ENCODE data around the gene BLM. TPM values are rescaled to one million over a fixed set of nuclear protein-coding genes. Genes with fewer than 3 reads are reported as not detected.
"Not testable (repeated sequence)": the region's sequence is repeated elsewhere in the genome, so short reads cannot be mapped to it uniquely, and the experiment has no call there.

BLM gene
- total RNA-seq, 3 donors from 2014 or later = 0.33 to 7.4 (median 2.2) TPM

DNA sequence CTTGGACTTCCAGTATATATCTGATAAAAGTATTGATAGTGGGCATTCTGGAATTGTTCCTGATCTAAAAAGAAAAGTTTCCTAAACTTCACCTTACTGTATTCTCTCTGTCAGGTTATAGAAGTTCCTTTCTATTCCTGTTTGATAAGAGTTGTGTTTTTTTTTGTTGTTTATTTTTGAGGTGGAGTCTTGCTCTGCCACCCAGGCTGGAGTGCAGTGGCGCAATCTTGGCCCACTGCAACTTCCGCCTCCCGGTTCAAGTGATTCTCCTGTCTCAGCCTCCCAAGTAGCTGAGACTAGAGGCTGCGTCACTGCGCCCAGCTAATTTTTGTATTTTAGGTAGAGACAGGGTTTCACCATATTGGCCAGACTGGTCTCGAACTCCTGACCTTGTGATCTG lies 13.1 kb downstream of the BLM start:
- TF ChIP-seq, protein P1, sequence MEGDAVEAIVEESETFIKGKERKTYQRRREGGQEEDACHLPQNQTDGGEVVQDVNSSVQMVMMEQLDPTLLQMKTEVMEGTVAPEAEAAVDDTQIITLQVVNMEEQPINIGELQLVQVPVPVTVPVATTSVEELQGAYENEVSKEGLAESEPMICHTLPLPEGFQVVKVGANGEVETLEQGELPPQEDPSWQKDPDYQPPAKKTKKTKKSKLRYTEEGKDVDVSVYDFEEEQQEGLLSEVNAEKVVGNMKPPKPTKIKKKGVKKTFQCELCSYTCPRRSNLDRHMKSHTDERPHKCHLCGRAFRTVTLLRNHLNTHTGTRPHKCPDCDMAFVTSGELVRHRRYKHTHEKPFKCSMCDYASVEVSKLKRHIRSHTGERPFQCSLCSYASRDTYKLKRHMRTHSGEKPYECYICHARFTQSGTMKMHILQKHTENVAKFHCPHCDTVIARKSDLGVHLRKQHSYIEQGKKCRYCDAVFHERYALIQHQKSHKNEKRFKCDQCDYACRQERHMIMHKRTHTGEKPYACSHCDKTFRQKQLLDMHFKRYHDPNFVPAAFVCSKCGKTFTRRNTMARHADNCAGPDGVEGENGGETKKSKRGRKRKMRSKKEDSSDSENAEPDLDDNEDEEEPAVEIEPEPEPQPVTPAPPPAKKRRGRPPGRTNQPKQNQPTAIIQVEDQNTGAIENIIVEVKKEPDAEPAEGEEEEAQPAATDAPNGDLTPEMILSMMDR (IDR thresholded peaks at IDR 0.05) = no peak
- TF ChIP-seq POLR2AphosphoS5 (IDR thresholded peaks at IDR 0.05) (no peak), POLR2A (IDR thresholded peaks at IDR 0.05) (no peak)

GRCh38 chr15:90735923-90736322 lies 18.8 kb downstream of the BLM start:
- no peaks in the 10 kb centered on the region for H3K4me1 ChIP-seq
- no peaks in the 10 kb centered on the region for H3K27me3 ChIP-seq

More for the DNA sequence above, 13.1 kb downstream of the BLM start:
- Histone ChIP-seq H3K36me3 (no peaks in the 10 kb centered on the region), H3K27me3 (no peaks in the 10 kb centered on the region), H3K4me1 (no peaks in the 10 kb centered on the region), H3K4me3 (no peak overlapping the region), H3K27ac (no peak overlapping the region), H3K9me3 (no peaks in the 10 kb centered on the region)
- intact Hi-C loops (cut with DNase I; ENCODE audit: low total_unique reads) = no loop called here
- no peak for DNase-seq (ENCODE audit: low spot score in 2 of 2)

GRCh38 chr15:90740545-90740944 lies 23.4 kb downstream of the BLM start:
- H3K4me1 ChIP-seq; H3K36me3 ChIP-seq; intact Hi-C loops (cut with DNase I; ENCODE audit: low total_unique reads); H3K27ac ChIP-seq; H3K9me3 ChIP-seq; H3K27me3 ChIP-seq; DNase-seq (ENCODE audit: low spot score in 2 of 2); H3K4me3 ChIP-seq: not testable (repeated sequence)

More at GRCh38 chr15:90735923-90736322, 18.8 kb downstream of the BLM start:
- Histone ChIP-seq H3K27ac (no peak overlapping the region), H3K9me3 (no peaks in the 10 kb centered on the region), H3K36me3 (no peaks in the 10 kb centered on the region), H3K4me3 (no peak overlapping the region)
- intact Hi-C loops (cut with DNase I; ENCODE audit: low total_unique reads) = no loop called here
- no peak for DNase-seq (ENCODE audit: low spot score in 2 of 2)
- no peak for TF ChIP-seq POLR2A (IDR thresholded peaks at IDR 0.05)
- TF ChIP-seq, protein P1 (IDR thresholded peaks at IDR 0.05) = no peak

- no peaks in the 10 kb centered on the region for H3K4me1 ChIP-seq
Measured at GRCh38 chr15:90742087-90742486, 24.9 kb downstream of the BLM start.

DNA sequence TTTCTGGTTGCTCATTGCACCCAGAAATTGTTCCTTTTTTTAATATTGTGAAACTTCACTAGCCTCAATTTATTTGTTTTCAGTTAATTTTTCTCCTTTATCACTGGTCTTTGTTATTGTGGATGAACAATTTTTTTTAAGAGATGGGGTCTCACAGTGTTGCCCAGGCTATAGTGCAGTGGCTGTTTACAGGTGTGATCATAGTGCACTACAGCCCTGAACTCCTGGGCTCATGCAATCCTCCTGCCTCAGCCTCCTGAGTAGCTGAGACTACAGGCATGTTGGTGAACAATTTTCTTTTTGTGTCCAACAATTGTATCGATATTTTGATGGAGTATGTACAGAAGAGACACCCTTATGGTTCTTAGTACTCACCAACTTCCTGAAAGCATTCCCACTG lies 26.3 kb downstream of the BLM start:
- H3K4me3 ChIP-seq = no peak overlapping the region

More at GRCh38 chr15:90742087-90742486, 24.9 kb downstream of the BLM start:
- intact Hi-C loops (cut with DNase I; ENCODE audit: low total_unique reads) = no loop called here
- DNase-seq (ENCODE audit: low spot score in 2 of 2) = no peak
- Histone ChIP-seq H3K4me3 (no peak overlapping the region), H3K36me3 (no peaks in the 10 kb centered on the region), H3K27ac (no peak overlapping the region), H3K27me3 (no peaks in the 10 kb centered on the region), H3K9me3 (no peaks in the 10 kb centered on the region)
- TF ChIP-seq POLR2AphosphoS5 (IDR thresholded peaks at IDR 0.05) (no peak), POLR2A (IDR thresholded peaks at IDR 0.05) (no peak)
- TF ChIP-seq, protein P1 (IDR thresholded peaks at IDR 0.05) = no peak

More for the DNA sequence above, 26.3 kb downstream of the BLM start:
- no peaks in the 10 kb centered on the region for H3K36me3 ChIP-seq
- DNase-seq (ENCODE audit: low spot score in 2 of 2) = no peak
- intact Hi-C loops (cut with DNase I; ENCODE audit: low total_unique reads) = no loop called here
- no peaks in the 10 kb centered on the region for H3K9me3 ChIP-seq
- no peaks in the 10 kb centered on the region for H3K4me1 ChIP-seq
- H3K27me3 ChIP-seq = no peaks in the 10 kb centered on the region
- TF ChIP-seq POLR2AphosphoS5 (IDR thresholded peaks at IDR 0.05) (no peak), POLR2A (IDR thresholded peaks at IDR 0.05) (no peak)
- TF ChIP-seq, protein P1 (IDR thresholded peaks at IDR 0.05) = no peak
- no peak overlapping the region for H3K27ac ChIP-seq

All from breast epithelium (tissue), 4 donors.